OCI-LY1 (cell line): ENCODE data around the gene AMH.
A peak's percentile ranks its signal among the peaks of the same experiment; 100 is the strongest.

Source experiments
- H2AFZ ChIP-seq: fragments of 200-600 bp; sonication (generic), shearing (Covaris generic); 2 replicates; pipeline ENCODE4 v1.6.0; 2014; ENCODE audit warnings: antibody characterized with exemption, mild to moderate bottlenecking, low read length
- H3F3A ChIP-seq: fragments of 200-600 bp; sonication (generic), shearing (Covaris generic); 2 replicates; pipeline ENCODE4 v1.6.0; 2014; ENCODE audit warnings: mild to moderate bottlenecking, antibody characterized with exemption, low read length, moderate library complexity; ENCODE audit not compliant: insufficient read depth
- H3K27ac ChIP-seq: fragments of 200-600 bp; sonication (generic); 2 replicates; pipeline ENCODE4 v1.5.1; 2014; ENCODE audit warnings: low read length, mixed run types, mild to moderate bottlenecking, low read depth; ENCODE audit not compliant: poor library complexity, severe bottlenecking
- H3K27me3 ChIP-seq: fragments of 200-600 bp; sonication (generic); 2 replicates; pipeline ENCODE4 v1.6.0; 2014; ENCODE audit warnings: antibody characterized with exemption, mild to moderate bottlenecking, low read length, moderate library complexity; ENCODE audit not compliant: insufficient read depth
- H3K36me3 ChIP-seq: fragments of 200-600 bp; sonication (generic); 2 replicates; pipeline ENCODE4 v1.6.1; 2014; ENCODE audit warnings: mild to moderate bottlenecking, antibody characterized with exemption, low read length, moderate library complexity, mixed read lengths; ENCODE audit not compliant: insufficient read depth
- H3K4me1 ChIP-seq: fragments of 200-600 bp; sonication (generic); 2 replicates; pipeline ENCODE4 v1.5.1; 2014; ENCODE audit warnings: mild to moderate bottlenecking, low read length, moderate library complexity; ENCODE audit not compliant: insufficient read depth, severe bottlenecking
- H3K4me2 ChIP-seq: fragments of 200-600 bp; sonication (generic), shearing (Covaris generic); 2 replicates; pipeline ENCODE4 v1.6.1; 2014; ENCODE audit warnings: low read length
- H3K4me3 ChIP-seq: fragments of 200-600 bp; sonication (generic); 2 replicates; pipeline ENCODE4 v1.5.1; 2014; ENCODE audit warnings: low read length, low read depth, mild to moderate bottlenecking, mixed read lengths; ENCODE audit not compliant: poor library complexity, severe bottlenecking
- H3K79me2 ChIP-seq: fragments of 200-600 bp; shearing (Covaris generic); 2 replicates; pipeline ENCODE4 v1.6.1; 2016; ENCODE audit warnings: mixed run types, low read length, mixed read lengths; ENCODE audit not compliant: insufficient read depth
- H3K9ac ChIP-seq: fragments of 200-600 bp; sonication (generic), shearing (Covaris generic); 2 replicates; pipeline ENCODE4 v1.6.1; 2014; ENCODE audit warnings: mild to moderate bottlenecking, low read length, mixed read lengths
- H3K9me2 ChIP-seq: fragments of 200-600 bp; sonication (generic), shearing (Covaris generic); 2 replicates; pipeline ENCODE4 v1.6.1; 2014; ENCODE audit warnings: low read depth, mild to moderate bottlenecking, low read length, mixed read lengths
- H3K9me3 ChIP-seq: fragments of 200-600 bp; shearing (Covaris generic); 2 replicates; pipeline ENCODE4 v1.6.1; 2014; ENCODE audit warnings: low read length, mixed read lengths
- H4K20me1 ChIP-seq: fragments of 200-600 bp; sonication (generic), shearing (Covaris generic); 2 replicates; pipeline ENCODE4 v1.6.0; 2016; ENCODE audit warnings: mild to moderate bottlenecking, low read length; ENCODE audit not compliant: insufficient read depth
- EZH2 ChIP-seq: fragments of 200-600 bp; sonication (generic), shearing (Covaris generic); IDR thresholded peaks from 2 replicates; pipeline ENCODE4 v1.8.0; 2017; ENCODE audit warnings: borderline replicate concordance, mixed run types, mild to moderate bottlenecking, antibody characterized with exemption, low read length, moderate library complexity, mixed read lengths
- TF ChIP-seq, protein P1 (sequence below): fragments of 200-600 bp; sonication (generic), shearing (Covaris generic); IDR thresholded peaks from 2 replicates; pipeline ENCODE4 v1.5.1; 2017; ENCODE audit warnings: mild to moderate bottlenecking, antibody characterized with exemption, low read length, moderate library complexity, mixed read lengths

Gene AMH

DNA sequence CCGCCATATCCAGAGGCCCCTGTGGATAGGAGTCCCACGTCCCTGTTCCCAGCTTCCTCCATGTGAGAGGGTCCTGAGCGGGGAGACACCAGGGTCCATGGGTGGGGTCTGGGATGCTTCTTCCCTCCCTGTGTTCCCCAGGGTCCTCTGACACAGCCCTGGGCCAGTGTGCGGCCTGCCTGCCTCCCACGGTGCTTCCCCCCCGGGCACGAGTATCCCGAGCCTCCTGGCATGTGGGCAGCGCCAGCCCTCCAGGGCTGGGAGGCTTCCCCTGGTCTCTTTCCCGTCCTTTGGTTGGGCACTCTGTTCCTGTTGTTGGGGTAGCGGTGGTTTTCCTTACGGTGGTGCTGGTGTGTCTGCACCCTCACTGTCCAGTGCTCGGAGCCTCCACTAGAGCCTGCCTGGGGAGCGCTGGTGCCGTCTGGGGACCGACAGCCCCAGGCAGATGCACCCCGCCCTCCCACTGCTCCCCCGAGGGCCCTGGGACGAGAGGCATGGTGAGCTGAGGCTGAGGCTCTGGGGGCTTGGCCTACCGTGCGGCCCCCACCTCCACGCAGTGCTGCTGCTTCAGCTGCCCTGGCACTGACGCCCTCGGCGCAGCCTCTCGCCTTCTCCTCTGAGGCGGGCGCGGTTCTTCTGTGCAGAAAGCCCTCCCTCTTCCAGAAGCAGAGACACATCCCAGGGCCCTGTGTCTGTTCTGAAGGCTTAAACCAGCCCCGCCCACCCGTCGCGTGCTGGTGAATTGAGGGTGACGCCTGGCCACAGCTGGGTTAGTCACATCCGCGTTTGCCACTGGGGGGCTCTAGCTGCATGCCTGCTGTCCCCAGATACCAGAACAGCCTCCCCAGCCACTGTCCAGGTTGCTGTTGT, 40.9 kb upstream of the AMH start:
- Histone ChIP-seq H3K4me1 (peaks cover 3% of the 10 kb centered on the region), H2AFZ (no peak overlapping the region), H4K20me1 (no peaks in the 10 kb centered on the region), H3K9me2 (no peaks in the 10 kb centered on the region), H3K4me3 (no peak overlapping the region), H3K9me3 (no peaks in the 10 kb centered on the region), H3F3A (no peaks in the 10 kb centered on the region), H3K9ac (no peak overlapping the region), H3K4me2 (no peak overlapping the region), H3K79me2 (no peaks in the 10 kb centered on the region), H3K36me3 (peaks cover 14% of the 10 kb centered on the region), H3K27ac (no peak overlapping the region), H3K27me3 (no peaks in the 10 kb centered on the region)
- TF ChIP-seq, protein P1, sequence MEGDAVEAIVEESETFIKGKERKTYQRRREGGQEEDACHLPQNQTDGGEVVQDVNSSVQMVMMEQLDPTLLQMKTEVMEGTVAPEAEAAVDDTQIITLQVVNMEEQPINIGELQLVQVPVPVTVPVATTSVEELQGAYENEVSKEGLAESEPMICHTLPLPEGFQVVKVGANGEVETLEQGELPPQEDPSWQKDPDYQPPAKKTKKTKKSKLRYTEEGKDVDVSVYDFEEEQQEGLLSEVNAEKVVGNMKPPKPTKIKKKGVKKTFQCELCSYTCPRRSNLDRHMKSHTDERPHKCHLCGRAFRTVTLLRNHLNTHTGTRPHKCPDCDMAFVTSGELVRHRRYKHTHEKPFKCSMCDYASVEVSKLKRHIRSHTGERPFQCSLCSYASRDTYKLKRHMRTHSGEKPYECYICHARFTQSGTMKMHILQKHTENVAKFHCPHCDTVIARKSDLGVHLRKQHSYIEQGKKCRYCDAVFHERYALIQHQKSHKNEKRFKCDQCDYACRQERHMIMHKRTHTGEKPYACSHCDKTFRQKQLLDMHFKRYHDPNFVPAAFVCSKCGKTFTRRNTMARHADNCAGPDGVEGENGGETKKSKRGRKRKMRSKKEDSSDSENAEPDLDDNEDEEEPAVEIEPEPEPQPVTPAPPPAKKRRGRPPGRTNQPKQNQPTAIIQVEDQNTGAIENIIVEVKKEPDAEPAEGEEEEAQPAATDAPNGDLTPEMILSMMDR: peak; percentile 48
- TF ChIP-seq EZH2: no peak

DNA sequence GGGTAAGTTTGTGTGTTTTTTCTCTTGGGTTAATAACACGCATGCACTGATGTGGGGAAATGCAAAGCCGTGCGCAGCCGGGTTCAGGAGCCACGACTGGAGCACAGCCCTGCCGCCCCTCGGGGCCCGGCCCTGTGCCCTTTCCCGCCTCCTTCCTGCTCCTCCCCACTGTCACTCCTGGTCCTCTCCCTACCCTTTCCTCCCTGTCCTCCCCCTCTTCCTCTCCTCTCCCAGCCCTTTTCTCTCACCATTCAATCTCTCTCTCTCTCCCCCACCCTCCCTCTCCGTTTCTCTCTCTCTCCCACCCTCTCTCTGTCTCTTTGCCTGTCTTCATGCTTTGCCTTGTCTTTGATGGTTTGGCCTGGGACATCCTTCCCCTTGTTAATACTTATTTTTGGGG, 40.1 kb upstream of the AMH start:
- Histone ChIP-seq H3K9ac (no peak overlapping the region), H3K27me3 (no peaks in the 10 kb centered on the region), H3K4me1 (peaks cover 3% of the 10 kb centered on the region), H3K4me2 (no peak overlapping the region), H2AFZ (no peak overlapping the region), H3K4me3 (no peak overlapping the region), H3K27ac (no peak overlapping the region), H4K20me1 (no peaks in the 10 kb centered on the region), H3K36me3 (peaks cover 14% of the 10 kb centered on the region), H3K9me3 (no peaks in the 10 kb centered on the region), H3K9me2 (no peaks in the 10 kb centered on the region), H3K79me2 (no peaks in the 10 kb centered on the region), H3F3A (no peaks in the 10 kb centered on the region)
- TF ChIP-seq, protein P1: no peak
- TF ChIP-seq EZH2: no peak

DNA sequence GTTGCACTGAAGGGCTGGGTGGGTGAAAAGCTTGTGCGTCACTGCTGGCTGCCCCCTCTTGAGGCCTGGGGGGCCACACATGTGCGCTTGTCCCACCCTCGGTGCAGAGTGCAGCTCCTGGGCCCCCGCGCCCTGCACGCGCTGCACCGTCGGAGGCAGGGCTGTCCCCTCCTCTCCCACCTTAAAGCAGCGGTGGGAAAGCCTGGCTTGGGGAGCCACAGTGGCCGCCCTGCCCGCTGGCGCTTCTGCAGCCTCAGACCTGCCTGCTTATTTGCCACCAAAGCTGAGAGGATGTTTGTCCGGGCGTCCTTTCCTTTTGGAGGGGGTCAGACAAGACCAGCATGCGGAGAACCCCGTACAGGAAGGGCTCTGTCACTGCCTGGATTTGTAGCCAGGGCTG, 39.7 kb upstream of the AMH start:
- Histone ChIP-seq H3K4me3 (no peak overlapping the region), H3K9me2 (no peaks in the 10 kb centered on the region), H3K27me3 (no peaks in the 10 kb centered on the region), H3K4me2 (no peak overlapping the region), H3K9ac (no peak overlapping the region), H3K79me2 (no peaks in the 10 kb centered on the region), H3F3A (no peaks in the 10 kb centered on the region), H2AFZ (no peak overlapping the region), H3K4me1 (peaks cover 3% of the 10 kb centered on the region), H3K9me3 (no peaks in the 10 kb centered on the region), H4K20me1 (no peaks in the 10 kb centered on the region), H3K27ac (no peak overlapping the region), H3K36me3 (peaks cover 17% of the 10 kb centered on the region)
- TF ChIP-seq EZH2: no peak
- TF ChIP-seq, protein P1: no peak
